HG02759 (cell line): ENCODE data around the gene ING4.
"Not testable (repeated sequence)": the region's sequence is repeated elsewhere in the genome, so short reads cannot be mapped to it uniquely, and the experiment has no call there.

ENCODE experiments used
- ATAC-seq: cut with Tn5 transposase; IDR thresholded peaks from one replicate; pipeline ENCODE4 v1.9.1; 2021; ENCODE audit warnings: mild to moderate bottlenecking, moderate library complexity; ENCODE audit not compliant: unreplicated experiment

Gene ING4

DNA sequence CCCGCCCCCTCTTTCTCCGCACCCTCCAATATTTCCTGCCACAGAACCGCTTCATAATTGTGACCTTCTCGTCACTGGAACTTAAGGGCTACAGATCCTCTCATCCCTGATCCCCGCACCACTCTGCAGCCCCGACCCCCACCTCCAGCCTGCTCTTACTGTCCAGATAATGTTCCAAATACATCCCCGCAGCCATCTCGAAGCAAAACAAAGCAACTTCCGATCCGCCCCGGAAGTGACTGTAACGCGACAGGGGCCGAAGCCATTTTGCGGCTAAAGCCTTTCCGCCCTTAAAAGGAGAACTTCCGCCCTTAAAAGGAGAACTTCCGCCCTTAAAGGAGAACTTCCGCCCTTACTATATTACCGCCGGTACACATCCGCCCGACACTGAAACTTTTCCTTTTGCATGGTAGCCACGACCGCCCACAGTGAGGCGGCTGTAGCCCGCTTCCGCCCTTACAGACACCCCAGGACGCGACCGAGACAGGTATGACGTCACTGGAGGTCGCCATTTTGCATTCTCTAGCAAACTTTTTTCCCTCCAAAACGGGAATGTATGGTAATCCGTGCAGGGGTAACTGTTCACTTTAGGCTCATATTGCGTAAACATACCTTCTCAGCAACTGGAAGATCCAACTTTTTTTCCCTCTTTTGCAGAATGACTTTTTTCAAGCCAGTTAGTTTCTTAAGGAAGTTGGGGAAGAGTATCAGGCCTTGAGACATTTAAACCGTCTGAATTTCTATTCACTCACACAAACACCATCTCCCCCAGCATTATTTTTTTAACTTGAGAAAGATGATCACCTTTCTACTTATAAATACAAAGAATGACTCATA lies at the start of gene ING4:
Gene ING4, minus strand, starts transcription at position 214 of the 837 bp plus-strand sequence. Its CDS starts 18 bp downstream, at position 196.
- peak; percentile 98 for ATAC-seq

DNA sequence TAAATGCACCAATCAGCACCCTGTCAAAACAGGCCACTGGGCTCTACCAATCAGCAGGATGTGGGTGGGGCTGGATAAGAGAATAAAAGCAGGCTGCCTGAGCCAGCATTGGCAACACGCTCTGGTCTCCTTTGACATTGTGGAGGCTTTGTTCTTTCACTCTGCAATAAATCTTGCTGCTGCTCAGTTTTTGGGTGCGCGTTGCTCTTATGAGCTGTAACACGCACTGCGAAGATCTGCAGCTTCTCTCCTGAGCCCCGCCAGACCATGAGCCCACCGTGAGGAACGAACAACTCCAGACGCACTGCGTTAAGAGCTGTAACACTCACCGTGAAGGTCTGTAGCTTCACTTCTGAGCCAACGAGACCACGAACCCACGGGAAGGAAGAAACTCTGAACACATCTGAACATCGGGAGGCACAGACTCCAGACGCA lies 46.1 kb upstream of the ING4 start:
- no peak for ATAC-seq

- not testable (repeated sequence) for ATAC-seq
Observed at GRCh38 chr12:6708351-6708750, 45.4 kb upstream of the ING4 start.

DNA sequence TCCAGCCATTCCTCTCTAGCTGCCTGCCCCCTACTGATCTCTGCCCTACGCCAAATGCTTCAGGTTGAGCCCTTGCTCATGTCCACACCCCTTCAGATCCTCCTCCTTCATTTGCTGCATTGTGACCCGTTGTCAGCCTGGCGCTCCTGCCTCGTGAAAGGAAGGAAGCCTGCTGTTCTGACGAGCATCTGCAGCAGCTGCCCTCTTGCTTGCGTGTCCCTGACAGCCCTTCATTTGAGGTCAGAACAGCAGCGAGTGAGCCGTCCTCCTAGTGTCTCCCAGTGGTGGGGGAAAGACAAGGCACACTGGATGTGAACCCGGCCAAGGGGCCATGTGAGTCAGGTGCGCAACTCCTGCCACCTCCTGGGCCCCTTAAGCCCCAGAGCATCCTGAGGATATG lies 40.7 kb upstream of the ING4 start:
- no peak for ATAC-seq

DNA sequence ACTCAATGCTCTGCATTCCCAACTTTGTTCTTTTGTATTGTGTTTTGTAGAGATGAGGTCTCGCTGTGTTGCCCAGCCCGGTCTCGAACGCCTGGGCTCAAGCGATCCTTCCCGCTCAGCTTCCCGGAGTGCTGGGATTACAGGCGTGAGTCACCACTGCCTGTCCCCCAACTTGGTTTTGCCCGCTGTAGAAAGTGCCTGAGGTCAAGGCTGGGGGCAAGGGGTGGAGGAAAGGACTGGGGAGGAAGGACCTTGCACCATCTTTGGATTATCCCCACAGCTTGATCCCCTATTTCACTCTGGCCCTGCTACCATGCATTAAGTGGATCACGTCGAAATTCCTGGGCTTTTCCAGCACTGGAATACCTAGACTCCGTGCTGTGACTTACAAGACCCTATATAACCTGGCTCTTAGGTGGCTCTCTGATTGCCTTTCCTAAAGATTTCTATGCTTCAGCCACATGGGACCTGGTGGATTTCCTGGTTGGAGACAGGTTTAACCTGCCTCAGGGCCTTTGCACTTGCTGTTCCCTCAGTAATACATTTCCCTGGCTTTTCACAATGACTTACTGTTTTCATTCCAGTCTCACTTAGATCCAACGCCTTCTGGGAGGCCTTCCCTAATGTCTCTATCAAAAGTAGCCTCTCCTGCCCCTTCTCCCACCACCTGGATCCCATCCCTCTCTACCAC lies 38.3 kb upstream of the ING4 start:
- no peak for ATAC-seq

- no peak for ATAC-seq
Observed at GRCh38 chr12:6700646-6701051, 37.7 kb upstream of the ING4 start, which contains the start of gene PIANP. Gene PIANP, minus strand, starts transcription at chr12:6700815. Its CDS starts 2,754 bp downstream, at chr12:6698061.

DNA sequence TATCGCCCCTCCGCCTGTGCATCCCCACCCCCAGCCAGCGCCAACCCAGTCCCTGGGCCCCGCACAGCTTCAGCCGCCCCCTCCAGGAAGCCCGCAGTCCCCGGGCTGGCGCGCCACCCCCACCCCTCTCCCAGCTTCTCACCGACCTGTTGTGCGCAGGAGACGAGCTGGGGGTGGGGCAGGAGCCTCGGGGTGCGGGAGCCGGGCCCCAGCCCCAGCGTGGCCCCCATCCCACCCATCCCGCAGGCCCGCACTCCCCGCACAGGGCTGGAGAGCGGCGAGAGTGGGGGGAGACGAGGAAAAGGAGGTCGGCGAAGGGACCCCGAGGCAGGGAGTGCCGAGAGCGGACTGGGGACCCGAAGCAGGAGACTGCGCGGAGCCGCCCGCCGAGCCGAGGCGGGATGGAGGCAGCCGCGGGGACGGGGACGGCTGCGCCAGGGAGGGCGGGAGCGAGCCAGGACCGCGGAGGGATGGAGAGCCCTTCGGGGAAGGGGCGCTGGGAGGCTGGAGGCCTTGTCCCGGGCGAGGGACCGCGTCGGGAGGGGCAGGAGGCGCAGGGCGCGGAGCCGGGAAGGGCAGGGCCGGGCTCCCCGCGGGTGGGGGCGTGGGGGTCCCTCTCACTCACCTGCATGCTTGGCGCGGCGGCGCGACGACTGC lies 37.2 kb upstream of the ING4 start:
- no peak for ATAC-seq

DNA sequence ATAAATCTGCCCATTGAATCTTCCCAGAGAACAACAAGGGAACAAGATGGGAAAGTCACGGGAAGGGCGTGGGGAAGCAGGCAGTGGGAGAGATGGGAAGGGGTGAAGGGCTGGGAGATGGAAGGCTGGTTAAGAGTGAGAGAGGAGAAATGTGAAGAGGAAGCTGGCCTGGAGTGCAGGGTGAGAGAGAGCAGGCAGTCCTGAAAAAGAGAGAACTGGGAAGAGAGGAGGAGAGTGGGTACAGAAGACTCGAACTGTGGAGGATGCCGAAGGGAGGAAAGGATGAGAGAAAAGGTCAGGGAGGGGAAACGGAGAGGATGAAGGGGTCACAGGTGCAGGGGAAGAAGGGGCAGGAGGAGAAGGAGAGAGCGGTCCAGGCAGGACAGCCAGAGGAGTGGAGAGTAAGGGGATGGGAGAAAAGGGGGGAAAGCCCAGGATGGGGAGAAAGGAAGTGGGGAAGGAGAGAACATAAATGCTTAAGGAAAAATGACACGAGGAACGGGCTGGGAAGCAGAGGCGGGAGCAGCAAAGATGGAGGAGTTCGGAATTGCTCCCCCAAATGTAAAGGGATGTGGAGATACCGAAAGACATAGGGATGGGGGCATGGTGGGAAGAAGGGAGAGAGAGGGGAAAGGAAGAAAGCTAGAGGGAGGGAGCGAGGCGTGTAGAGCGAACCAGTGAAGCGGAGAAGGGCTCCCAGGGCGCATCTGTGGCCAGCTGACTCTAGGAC lies 36.5 kb upstream of the ING4 start:
- no peak for ATAC-seq

GRCh38 chr12:6698352-6699046 lies 35.6 kb upstream of the ING4 start:
- ATAC-seq, result no peak

DNA sequence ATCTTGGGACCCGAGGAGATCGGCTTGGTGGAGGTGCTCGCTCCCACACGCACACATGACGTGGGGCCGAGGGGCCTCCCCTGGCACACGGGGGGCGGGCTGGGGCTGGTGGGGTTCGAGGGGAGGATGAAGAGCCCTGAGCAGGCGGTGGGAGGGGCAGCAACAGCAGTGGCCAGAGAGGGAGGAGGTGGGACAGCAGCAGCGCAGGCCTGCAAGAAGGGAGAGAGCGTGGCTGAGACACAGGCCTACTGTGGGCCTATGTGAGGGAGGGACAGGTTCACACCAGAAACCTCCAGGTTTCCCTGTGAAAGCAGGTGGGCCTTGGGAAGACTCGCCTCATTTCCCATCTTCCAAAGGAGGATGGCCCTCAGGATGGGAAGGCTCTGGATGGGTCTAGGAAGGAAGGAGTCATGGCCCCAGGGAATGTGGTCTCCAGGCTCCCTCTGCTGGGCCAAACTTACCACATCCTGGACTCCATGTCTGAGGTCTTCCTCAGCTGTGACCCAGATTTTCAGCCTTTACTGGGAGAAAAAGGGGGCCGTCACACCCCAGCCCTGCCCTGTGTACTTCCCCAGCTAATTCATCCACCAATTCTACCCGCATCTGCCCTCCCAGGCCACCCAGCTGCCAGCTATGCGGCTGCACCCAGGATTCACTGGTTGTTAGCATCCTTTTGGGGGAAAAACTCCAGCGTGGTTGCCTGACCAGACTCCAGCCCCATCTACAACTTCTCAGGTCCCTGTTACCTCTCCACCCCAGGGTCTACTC lies 34.8 kb upstream of the ING4 start:
- ATAC-seq, result no peak

DNA sequence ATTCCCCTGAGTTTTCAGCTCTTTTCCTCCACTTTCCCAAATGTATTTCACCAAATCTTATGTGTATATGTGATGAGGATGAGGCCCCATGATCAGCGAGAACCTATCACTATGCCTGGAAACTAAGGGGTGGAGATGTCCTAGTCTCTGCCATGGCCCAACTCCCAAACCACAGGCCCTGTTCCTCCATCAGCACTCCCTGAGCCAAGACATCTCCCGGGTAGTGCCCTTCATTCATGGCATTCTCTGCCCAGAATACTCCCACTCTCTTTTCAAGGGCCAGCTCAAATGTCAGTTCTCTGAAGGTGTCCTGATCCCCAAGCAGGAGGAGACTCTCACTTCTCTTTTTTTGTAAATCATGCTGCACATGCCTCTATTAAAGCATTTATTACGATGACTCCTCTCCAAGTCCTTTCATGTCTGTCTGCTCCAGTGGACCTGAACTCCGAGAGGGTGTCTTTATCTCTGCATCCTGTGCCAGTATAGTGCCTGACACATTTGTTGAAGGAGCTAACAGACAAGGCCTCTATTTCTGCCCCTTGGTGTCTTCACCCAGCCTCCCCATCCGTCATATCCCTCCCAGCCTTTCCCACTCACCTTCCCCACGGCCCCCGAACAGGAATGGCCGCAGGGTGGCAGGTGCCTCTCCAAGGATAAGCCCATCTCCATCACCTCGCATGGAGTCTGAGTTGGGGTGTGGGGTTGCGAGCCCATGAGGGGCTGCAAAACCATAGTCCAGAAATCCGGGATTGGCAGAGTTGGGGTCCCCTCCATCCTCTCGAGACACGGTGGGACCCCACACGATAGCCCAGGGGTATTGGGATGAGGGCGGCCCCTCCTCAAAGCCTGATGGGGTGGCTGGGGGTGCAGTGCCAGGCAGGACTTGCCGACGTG lies 34.0 kb upstream of the ING4 start:
- no peak for ATAC-seq

- ATAC-seq, result no peak
Observed at GRCh38 chr12:6695313-6696045, 32.6 kb upstream of the ING4 start.

GRCh38 chr12:6694701-6695100 lies 31.8 kb upstream of the ING4 start:
- no peak for ATAC-seq

DNA sequence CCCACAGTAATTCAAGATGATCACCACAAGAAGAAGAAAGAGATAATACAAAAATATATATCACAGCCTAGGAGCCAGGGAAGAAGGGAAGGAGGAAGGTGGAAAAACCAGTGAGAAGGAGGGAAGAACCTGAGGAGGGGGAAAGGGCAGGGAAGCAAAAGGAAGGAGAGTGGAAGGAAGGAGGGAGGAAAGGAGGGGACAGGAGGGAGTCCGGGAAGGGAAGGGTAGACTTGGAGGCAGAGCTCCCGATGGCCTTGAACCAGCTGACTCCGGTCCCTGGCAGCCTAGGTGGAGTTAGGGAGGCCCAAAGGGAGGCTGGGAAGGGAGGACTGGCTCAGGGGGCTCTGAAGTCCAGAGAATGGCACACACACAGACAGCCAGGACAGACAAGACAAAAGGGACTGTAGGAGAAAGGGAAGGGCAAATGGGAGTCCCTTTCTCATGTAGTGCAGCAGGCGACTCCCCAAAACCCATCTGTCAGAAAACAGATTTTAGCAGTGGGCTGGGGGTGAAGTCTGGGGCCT lies 31.0 kb upstream of the ING4 start:
- ATAC-seq, result no peak

DNA sequence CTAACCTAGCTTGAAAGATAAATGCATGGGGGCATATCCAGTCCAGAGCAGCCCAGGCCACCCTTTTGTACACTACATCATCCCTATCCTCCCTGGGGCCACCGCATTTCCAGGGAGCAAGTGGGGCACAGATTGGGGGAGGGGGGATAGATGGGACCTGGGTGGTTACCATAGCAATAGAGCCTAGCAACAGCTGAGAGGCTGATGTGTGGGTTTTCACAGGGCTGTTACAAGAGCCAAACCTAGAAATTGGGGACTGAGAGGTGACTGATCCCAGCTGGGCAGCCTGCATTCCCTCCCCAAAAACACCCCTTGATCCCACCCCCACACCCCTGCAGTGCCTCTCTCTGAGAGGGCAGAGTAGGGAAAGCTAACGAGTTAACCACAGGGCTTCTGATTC lies 30.0 kb upstream of the ING4 start:
- no peak for ATAC-seq

DNA sequence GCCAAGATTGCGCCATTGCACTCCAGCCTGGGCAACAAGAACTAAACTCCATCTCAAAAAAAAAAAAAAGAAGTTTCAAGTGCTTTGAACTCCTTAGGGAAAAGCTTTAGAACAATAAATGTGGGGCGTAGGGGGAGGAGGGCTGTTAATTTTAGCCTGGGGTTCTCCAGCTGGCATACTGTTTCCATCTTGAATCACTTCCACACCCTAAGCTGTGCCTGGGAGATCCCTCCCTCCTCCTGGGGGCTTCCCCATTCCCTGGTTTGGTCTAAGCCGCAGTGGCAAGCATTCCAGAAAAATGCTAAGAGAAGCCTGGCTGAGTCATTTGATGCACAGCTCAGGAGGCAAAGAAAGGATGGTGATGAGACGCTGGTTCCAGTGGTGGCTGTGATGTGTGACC lies 28.6 kb upstream of the ING4 start:
- no peak for ATAC-seq

GRCh38 chr12:6688999-6689882 lies 26.3 kb upstream of the ING4 start, which contains the start of gene ZNF384:
Gene ZNF384, minus strand, starts transcription at chr12:6689375. Its CDS starts 9,855 bp downstream, at chr12:6679520.
- ATAC-seq, result peak; percentile 85
